Neural progenitor cell (in vitro differentiated cells): Measurements from ENCODE around the gene ERC2. TPM values are rescaled to one million over a fixed set of nuclear protein-coding genes. Genes with fewer than 3 reads are reported as not detected.

Source experiments
- DNase-seq: peaks from one replicate; pipeline ENCODE4 v3.0.0-alpha.2; 2016; ENCODE audit warnings: low spot score
- H2AFZ ChIP-seq: fragments of 200-600 bp; sonication (generic); replicated peaks from 2 replicates; pipeline ENCODE4 v1.6.1; 2016; ENCODE audit warnings: antibody characterized with exemption
- H3F3A ChIP-seq: fragments of 200-600 bp; sonication (generic); 2 replicates; pipeline ENCODE4 v1.6.1; 2016; ENCODE audit warnings: antibody characterized with exemption, low read depth
- H3K27ac ChIP-seq: fragments of 200-600 bp; sonication (generic); 2 replicates; pipeline ENCODE4 v1.5.1; 2016; ENCODE audit warnings: mild to moderate bottlenecking
- H3K27me3 ChIP-seq: fragments of 200-600 bp; sonication (generic); 2 replicates; pipeline ENCODE4 v1.6.1; 2016; ENCODE audit warnings: mild to moderate bottlenecking, moderate library complexity
- H3K36me3 ChIP-seq: fragments of 200-600 bp; sonication (generic); 2 replicates; pipeline ENCODE4 v1.5.1; 2016
- H3K4me1 ChIP-seq: fragments of 200-600 bp; sonication (generic); 2 replicates; pipeline ENCODE4 v1.6.1; 2016; ENCODE audit warnings: mixed run types
- H3K4me2 ChIP-seq: fragments of 200-600 bp; sonication (generic); 2 replicates; pipeline ENCODE4 v1.6.1; 2016
- H3K4me3 ChIP-seq: fragments of 200-600 bp; sonication (generic); 2 replicates; pipeline ENCODE4 v1.5.1; 2016
- H3K79me2 ChIP-seq: fragments of 200-600 bp; sonication (generic); 2 replicates; pipeline ENCODE4 v1.6.1; 2016; ENCODE audit warnings: low read depth
- H3K9ac ChIP-seq: fragments of 200-600 bp; sonication (generic); 2 replicates; pipeline ENCODE4 v1.6.1; 2016
- H3K9me3 ChIP-seq: fragments of 200-600 bp; sonication (generic); 2 replicates; pipeline ENCODE4 v1.5.1; 2016; ENCODE audit warnings: low read depth
- H4K20me1 ChIP-seq: fragments of 200-600 bp; sonication (generic); 2 replicates; pipeline ENCODE4 v1.6.1; 2016; ENCODE audit warnings: low read depth
- H3K27ac Mint-ChIP-seq: 3 replicates; pipeline ENCODE4 v1.8.0; 2021; ENCODE audit warnings: mixed read lengths
- H3K27me3 Mint-ChIP-seq: 2 replicates; pipeline ENCODE4 v1.8.0; 2022; ENCODE audit warnings: low read depth, mild to moderate bottlenecking, inconsistent platforms, moderate library complexity, mixed read lengths; ENCODE audit not compliant: insufficient read depth
- H3K36me3 Mint-ChIP-seq: 3 replicates; pipeline ENCODE4 v1.8.0; 2021; ENCODE audit warnings: mixed read lengths
- H3K4me1 Mint-ChIP-seq: 3 replicates; pipeline ENCODE4 v1.8.0; 2021; ENCODE audit warnings: mixed read lengths
- H3K4me3 Mint-ChIP-seq: 3 replicates; pipeline ENCODE4 v1.8.0; 2021; ENCODE audit warnings: mild to moderate bottlenecking, moderate library complexity, mixed read lengths
- H3K9me3 Mint-ChIP-seq: 3 replicates; pipeline ENCODE4 v1.8.0; 2020; ENCODE audit warnings: mixed read lengths
- CTCF ChIP-seq: fragments of 200-600 bp; sonication (generic); IDR thresholded peaks from 2 replicates; pipeline ENCODE4 v1.5.1; 2017; ENCODE audit warnings: antibody characterized with exemption, mild to moderate bottlenecking
- EZH2 ChIP-seq: fragments of 200-600 bp; sonication (generic); IDR thresholded peaks from 2 replicates; pipeline ENCODE4 v1.6.1; 2017; ENCODE audit warnings: antibody characterized with exemption, mild to moderate bottlenecking, moderate library complexity
- EZH2phosphoT487 ChIP-seq: fragments of 200-600 bp; sonication (generic); IDR thresholded peaks from 2 replicates; pipeline ENCODE4 v1.6.1; 2017; ENCODE audit warnings: antibody characterized with exemption
- total RNA-seq: library from RNA; depleted of rRNA; stranded (reverse); fragments of >200 nt; gene quantifications from 2 replicates; pipeline ENCODE4 v1.2.3, GENCODE V29; 2015; ENCODE audit warnings: low replicate concordance

ERC2 gene
- total RNA-seq, 1 donor from 2014 or later, result 24.8 TPM

GRCh38 chr3:56187051-56187450 is 281.2 kb downstream of the ERC2 start:
- no peak overlapping the region for H2AFZ ChIP-seq
- H3K27me3 Mint-ChIP-seq, result peaks cover 2% of the 10 kb centered on the region
- H4K20me1 ChIP-seq, result no peaks in the 10 kb centered on the region
- H3K4me1 ChIP-seq, result no peaks in the 10 kb centered on the region
- no peak for DNase-seq
- H3K4me3 ChIP-seq, result no peak overlapping the region
- no peaks in the 10 kb centered on the region for H3K79me2 ChIP-seq
- no peak overlapping the region for H3K9ac ChIP-seq
- peaks cover 3% of the 10 kb centered on the region for H3K4me1 Mint-ChIP-seq
- no peaks in the 10 kb centered on the region for H3K9me3 ChIP-seq
- TF ChIP-seq EZH2phosphoT487 (no peak), EZH2 (no peak), CTCF (no peak)
- no peak overlapping the region for H3K4me2 ChIP-seq
- no peak overlapping the region for H3K27ac ChIP-seq
- H3K36me3 ChIP-seq, result no peaks in the 10 kb centered on the region
- no peaks in the 10 kb centered on the region for H3F3A ChIP-seq
- H3K27ac Mint-ChIP-seq, result no peak overlapping the region
- H3K27me3 ChIP-seq, result no peaks in the 10 kb centered on the region
- no peaks in the 10 kb centered on the region for H3K9me3 Mint-ChIP-seq
- H3K4me3 Mint-ChIP-seq, result no peak overlapping the region
- peaks cover 3% of the 10 kb centered on the region for H3K36me3 Mint-ChIP-seq

GRCh38 chr3:56185827-56186226 is 282.4 kb downstream of the ERC2 start:
- Histone ChIP-seq H3K27me3 (no peaks in the 10 kb centered on the region), H3K4me1 (no peaks in the 10 kb centered on the region), H3F3A (no peaks in the 10 kb centered on the region), H3K27ac (no peak overlapping the region), H4K20me1 (no peaks in the 10 kb centered on the region), H3K79me2 (no peaks in the 10 kb centered on the region), H3K36me3 (no peaks in the 10 kb centered on the region), H3K9ac (no peak overlapping the region), H3K4me3 (no peak overlapping the region), H3K9me3 (no peaks in the 10 kb centered on the region), H2AFZ (no peak overlapping the region), H3K4me2 (no peak overlapping the region)
- Mint-ChIP-seq H3K9me3 (no peaks in the 10 kb centered on the region), H3K4me3 (no peak overlapping the region), H3K36me3 (no peaks in the 10 kb centered on the region), H3K4me1 (peaks cover 3% of the 10 kb centered on the region), H3K27ac (no peak overlapping the region), H3K27me3 (peaks cover 2% of the 10 kb centered on the region)
- no peak for TF ChIP-seq EZH2phosphoT487
- no peak for TF ChIP-seq CTCF
- no peak for TF ChIP-seq EZH2
- DNase-seq, result no peak

GRCh38 chr3:56183529-56183928 is 284.7 kb downstream of the ERC2 start:
- Mint-ChIP-seq H3K9me3 (no peaks in the 10 kb centered on the region), H3K4me1 (peaks cover 3% of the 10 kb centered on the region), H3K27ac (no peak overlapping the region), H3K27me3 (no peaks in the 10 kb centered on the region), H3K4me3 (no peak overlapping the region), H3K36me3 (no peaks in the 10 kb centered on the region)
- Histone ChIP-seq H3F3A (no peaks in the 10 kb centered on the region), H3K9ac (no peak overlapping the region), H3K4me2 (no peak overlapping the region), H3K27me3 (no peaks in the 10 kb centered on the region), H3K4me3 (no peak overlapping the region), H3K27ac (no peak overlapping the region), H4K20me1 (no peaks in the 10 kb centered on the region), H2AFZ (no peak overlapping the region), H3K79me2 (no peaks in the 10 kb centered on the region), H3K4me1 (no peaks in the 10 kb centered on the region), H3K36me3 (no peaks in the 10 kb centered on the region), H3K9me3 (no peaks in the 10 kb centered on the region)
- no peak for TF ChIP-seq CTCF
- no peak for TF ChIP-seq EZH2phosphoT487
- no peak for TF ChIP-seq EZH2
- no peak for DNase-seq

- no peaks in the 10 kb centered on the region for H3K36me3 ChIP-seq
- no peaks in the 10 kb centered on the region for H3K27me3 ChIP-seq
- TF ChIP-seq EZH2 (no peak), CTCF (no peak), EZH2phosphoT487 (no peak)
Measured at GRCh38 chr3:56180433-56180832, 287.8 kb downstream of the ERC2 start.

More at GRCh38 chr3:56180433-56180832, 287.8 kb downstream of the ERC2 start:
- Histone ChIP-seq H3K4me3 (no peak overlapping the region), H3K9me3 (no peaks in the 10 kb centered on the region), H3K4me1 (no peaks in the 10 kb centered on the region), H3K4me2 (no peak overlapping the region), H3F3A (no peaks in the 10 kb centered on the region), H4K20me1 (no peaks in the 10 kb centered on the region), H2AFZ (no peak overlapping the region), H3K79me2 (no peaks in the 10 kb centered on the region), H3K27ac (no peak overlapping the region), H3K9ac (no peak overlapping the region)
- Mint-ChIP-seq H3K4me1 (no peaks in the 10 kb centered on the region), H3K27ac (no peak overlapping the region), H3K9me3 (no peaks in the 10 kb centered on the region), H3K4me3 (no peak overlapping the region), H3K36me3 (no peaks in the 10 kb centered on the region), H3K27me3 (no peaks in the 10 kb centered on the region)
- no peak for DNase-seq
